HEK293 (cell line): Measurements from ENCODE around the gene ALKBH3.

Experiments
- CTCF ChIA-PET: fragments of 350-600 bp; formaldehyde crosslinking; extraction: SDS; loops from one replicate; lab custom pipeline; 2021; ENCODE audit warnings: antibody characterized with exemption; lab: Yijun Ruan, JAX
- POLR2A ChIA-PET: fragments of 300-600 bp; formaldehyde crosslinking; extraction: SDS; loops from one replicate; lab custom pipeline; 2020; ENCODE audit warnings: antibody characterized with exemption, inconsistent platforms; lab: Yijun Ruan, JAX
- H3K27ac ChIP-seq: fragments of 200-500 bp; sonication (Bioruptor generic); 2 replicates; pipeline ENCODE4 v1.5.1; 2014; ENCODE audit warnings: low read depth, low read length, control low read depth, inconsistent platforms; ENCODE audit errors: extremely low read depth
- H3K36me3 ChIP-seq, 2 experiments: fragments of 200-500 bp in 1 of 2; sonication (Bioruptor generic) in 1 of 2; 1 replicate in 1 of 2; 2 replicates in 1 of 2; pipeline ENCODE4 v1.5.1; 2014 to 2017; ENCODE audit warnings: inconsistent platforms in 2 of 2, low read length in 2 of 2; ENCODE audit not compliant: control insufficient read depth in 2 of 2, insufficient read depth in 1 of 2
- H3K4me1 ChIP-seq: fragments of 200-500 bp; sonication (Bioruptor generic); 2 replicates; pipeline ENCODE4 v1.5.1; 2014; ENCODE audit warnings: mild to moderate bottlenecking, low read length, inconsistent platforms; ENCODE audit not compliant: control insufficient read depth, insufficient read depth
- H3K4me3 ChIP-seq: 2 replicates; pipeline ENCODE4 v1.5.1; 2011; ENCODE audit warnings: low read depth, mild to moderate bottlenecking, control low read depth, low read length, moderate library complexity
- H3K9me3 ChIP-seq: fragments of 200-500 bp; sonication (Bioruptor generic); 2 replicates; pipeline ENCODE4 v1.5.1; 2014; ENCODE audit warnings: low read depth, low read length, inconsistent platforms; ENCODE audit not compliant: control insufficient read depth, insufficient read depth
- BCL11B ChIP-seq: fragments of 450-650 bp; formaldehyde crosslinking; IDR thresholded peaks from 2 replicates; pipeline ENCODE4 v1.5.1; 2016; ENCODE audit warnings: low read depth, missing biosample characterization, missing genetic modification characterization
- FEZF1 ChIP-seq: fragments of 450-650 bp; formaldehyde crosslinking; IDR thresholded peaks from 2 replicates; pipeline ENCODE4 v1.5.1; 2016; ENCODE audit warnings: missing biosample characterization, missing genetic modification characterization
- PATZ1 ChIP-seq: fragments of 450-650 bp; formaldehyde crosslinking; IDR thresholded peaks from 2 replicates; pipeline ENCODE4 v1.5.1; 2016; ENCODE audit warnings: missing biosample characterization, missing genetic modification characterization
- PBX3 ChIP-seq: sonication (generic); formaldehyde crosslinking; IDR thresholded peaks from 2 replicates; pipeline ENCODE4 v1.8.1; 2022; ENCODE audit warnings: mild to moderate bottlenecking, moderate library complexity, missing genetic modification reagents
- SALL2 ChIP-seq: fragments of 450-650 bp; formaldehyde crosslinking; IDR thresholded peaks from 2 replicates; pipeline ENCODE4 v1.5.0; 2017; ENCODE audit warnings: missing biosample characterization, mild to moderate bottlenecking, missing genetic modification characterization, borderline replicate concordance
- WT1 ChIP-seq: fragments of 450-650 bp; formaldehyde crosslinking; IDR thresholded peaks from 2 replicates; pipeline ENCODE4 v1.5.1; 2016; ENCODE audit warnings: missing biosample characterization, missing genetic modification characterization
- ZBTB6 ChIP-seq: fragments of 450-650 bp; formaldehyde crosslinking; IDR thresholded peaks from 2 replicates; pipeline ENCODE4 v1.5.1; 2017; ENCODE audit warnings: missing biosample characterization, missing genetic modification characterization
- ZBTB8A ChIP-seq: fragments of 450-650 bp; formaldehyde crosslinking; IDR thresholded peaks from 2 replicates; pipeline ENCODE4 v1.5.1; 2016; ENCODE audit warnings: missing biosample characterization, missing genetic modification characterization
- ZNF132 ChIP-seq: fragments of 450-650 bp; formaldehyde crosslinking; IDR thresholded peaks from 2 replicates; pipeline ENCODE4 v1.5.1; 2017; ENCODE audit warnings: missing biosample characterization, missing genetic modification characterization, borderline replicate concordance
- ZNF133 ChIP-seq: fragments of 450-650 bp; formaldehyde crosslinking; IDR thresholded peaks from 2 replicates; pipeline ENCODE4 v1.5.1; 2016; ENCODE audit warnings: missing biosample characterization, missing genetic modification characterization
- ZNF211 ChIP-seq: fragments of 450-650 bp; formaldehyde crosslinking; IDR thresholded peaks from 2 replicates; pipeline ENCODE4 v1.5.1; 2016; ENCODE audit warnings: low read depth, missing biosample characterization, missing genetic modification characterization
- ZNF223 ChIP-seq: fragments of 450-650 bp; formaldehyde crosslinking; IDR thresholded peaks from 2 replicates; pipeline ENCODE4 v1.5.1; 2016; ENCODE audit warnings: missing biosample characterization, missing genetic modification characterization
- ZNF239 ChIP-seq: fragments of 450-650 bp; formaldehyde crosslinking; IDR thresholded peaks from 2 replicates; pipeline ENCODE4 v1.5.1; 2016; ENCODE audit warnings: missing biosample characterization, missing genetic modification characterization
- ZNF24 ChIP-seq: fragments of 450-650 bp; formaldehyde crosslinking; IDR thresholded peaks from 2 replicates; pipeline ENCODE4 v1.5.1; 2016; ENCODE audit warnings: missing biosample characterization, missing genetic modification characterization
- ZNF350 ChIP-seq: fragments of 450-650 bp; formaldehyde crosslinking; IDR thresholded peaks from 2 replicates; pipeline ENCODE4 v1.5.0; 2017; ENCODE audit warnings: missing biosample characterization, mild to moderate bottlenecking, missing genetic modification characterization
- ZNF37A ChIP-seq: fragments of 450-650 bp; IDR thresholded peaks from 2 replicates; pipeline ENCODE4 v1.5.1; 2018; ENCODE audit warnings: missing biosample characterization, missing genetic modification characterization
- ZNF426 ChIP-seq: fragments of 450-650 bp; formaldehyde crosslinking; IDR thresholded peaks from 2 replicates; pipeline ENCODE4 v1.5.1; 2017; ENCODE audit warnings: missing biosample characterization, missing genetic modification characterization, mild to moderate bottlenecking, inconsistent platforms, moderate library complexity
- ZNF510 ChIP-seq: fragments of 450-650 bp; formaldehyde crosslinking; IDR thresholded peaks from 2 replicates; pipeline ENCODE4 v1.5.1; 2018; ENCODE audit warnings: mild to moderate bottlenecking, missing genetic modification characterization, missing biosample characterization; ENCODE audit not compliant: insufficient replicate concordance
- ZNF521 ChIP-seq: fragments of 450-650 bp; formaldehyde crosslinking; IDR thresholded peaks from 2 replicates; pipeline ENCODE4 v1.5.1; 2017; ENCODE audit warnings: missing biosample characterization, mild to moderate bottlenecking, missing genetic modification characterization
- ZNF571 ChIP-seq: fragments of 450-650 bp; formaldehyde crosslinking; IDR thresholded peaks from 2 replicates; pipeline ENCODE4 v1.5.0; 2017; ENCODE audit warnings: missing biosample characterization, missing genetic modification characterization
- ZNF626 ChIP-seq: fragments of 450-650 bp; sonication (Bioruptor Pico); formaldehyde crosslinking; IDR thresholded peaks from 2 replicates; pipeline ENCODE4 v1.5.1; 2018; ENCODE audit warnings: missing biosample characterization, missing genetic modification characterization, inconsistent platforms
- ZNF707 ChIP-seq: fragments of 450-650 bp; formaldehyde crosslinking; IDR thresholded peaks from 2 replicates; pipeline ENCODE4 v1.5.1; 2016; ENCODE audit warnings: missing biosample characterization, missing genetic modification characterization
- ZNF830 ChIP-seq: fragments of 450-650 bp; IDR thresholded peaks from 2 replicates; pipeline ENCODE4 v1.5.0; 2018; ENCODE audit warnings: missing biosample characterization, missing genetic modification characterization, low read depth, mild to moderate bottlenecking, moderate library complexity
- ZSCAN23 ChIP-seq: fragments of 450-650 bp; formaldehyde crosslinking; IDR thresholded peaks from 2 replicates; pipeline ENCODE4 v1.5.1; 2016; ENCODE audit warnings: missing biosample characterization, missing genetic modification characterization

ALKBH3 gene

GRCh38 chr11:43907028-43907975, 26.7 kb downstream of the ALKBH3 start:
- ChIA-PET POLR2A (no interaction called here), CTCF (interaction anchor here (1.9 to 2.7 kb wide), 2 partner anchors 18 to 39 kb away, joined by 5 to 13 read pairs; no protein-coding TSS in a partner anchor)
- Histone ChIP-seq H3K9me3 (no peaks in the 10 kb centered on the region), H3K4me1 (no peaks in the 10 kb centered on the region), H3K4me3 (no peak overlapping the region), H3K36me3 (peaks cover 0 to 50% of the 10 kb centered on the region in 2 experiments), H3K27ac (no peak overlapping the region)
- TF ChIP-seq ZNF239 (tag by site-specific recombination) (no peak), ZNF626 (tag by site-specific recombination) (no peak), ZBTB6 (no peak), FEZF1 (tag by site-specific recombination) (no peak), ZNF37A (no peak), ZNF24 (tag by site-specific recombination) (no peak), BCL11B (tag by site-specific recombination) (no peak), ZNF132 (tag by site-specific recombination) (no peak), ZNF571 (tag by site-specific recombination) (no peak), ZNF133 (tag by site-specific recombination) (no peak), ZNF510 (tag by site-specific recombination) (no peak), ZNF707 (tag by site-specific recombination) (no peak), ZNF211 (tag by site-specific recombination) (no peak), ZNF350 (tag by site-specific recombination) (no peak), PATZ1 (no peak), WT1 (tag by site-specific recombination) (no peak), ZBTB8A (no peak)

GRCh38 chr11:43908191-43908590, 27.6 kb downstream of the ALKBH3 start:
- H3K4me3 ChIP-seq: no peak overlapping the region
- peaks cover 0 to 44% of the 10 kb centered on the region in 2 experiments; a peak in 2 of 3 replicates for H3K36me3 ChIP-seq
- H3K9me3 ChIP-seq: no peaks in the 10 kb centered on the region
- CTCF ChIA-PET: interaction anchor here (1.2 to 2.7 kb wide), 4 partner anchors 10 to 39 kb away, joined by 3 to 13 read pairs (median 4); no protein-coding TSS in a partner anchor
- H3K27ac ChIP-seq: no peak overlapping the region
- no peaks in the 10 kb centered on the region for H3K4me1 ChIP-seq
- POLR2A ChIA-PET: no interaction called here
- TF ChIP-seq ZNF521 (tag by site-specific recombination): no peak
- TF ChIP-seq ZNF830 (tag by site-specific recombination): no peak
- no peak for TF ChIP-seq ZNF133 (tag by site-specific recombination)
- TF ChIP-seq ZSCAN23 (tag by site-specific recombination): no peak
- no peak for TF ChIP-seq SALL2
- no peak for TF ChIP-seq ZNF223
- no peak for TF ChIP-seq ZNF426 (tag by site-specific recombination)
- TF ChIP-seq PBX3 (CRISPR knock-in tag): no peak
